SJSA1 (cell line): ENCODE results near the gene CDKL4. TPM values are rescaled to one million over a fixed set of nuclear protein-coding genes. Genes with fewer than 3 reads are reported as not detected.
A peak's percentile ranks its signal among the peaks of the same experiment; 100 is the strongest.
"Not testable (repeated sequence)": the region's sequence is repeated elsewhere in the genome, so short reads cannot be mapped to it uniquely, and the experiment has no call there.

Source experiments
- DNase-seq, 2 experiments: peaks; one replicate each; pipeline ENCODE4 v3.0.0-alpha.2; 2015 to 2020; ENCODE audit warnings: low spot score in 2 of 2, low read depth in 1 of 2
- H3K27ac ChIP-seq: fragments of 250-450 bp; sonication (Bioruptor Pico); 2 replicates; pipeline ENCODE4 v1.5.1; 2020; ENCODE audit warnings: mild to moderate bottlenecking, moderate library complexity
- H3K27me3 ChIP-seq: fragments of 250-450 bp; sonication (Bioruptor Pico); replicated peaks from 2 replicates; pipeline ENCODE4 v1.5.1; 2020; ENCODE audit warnings: mild to moderate bottlenecking, moderate library complexity
- H3K36me3 ChIP-seq: fragments of 250-450 bp; sonication (Bioruptor Pico); 2 replicates; pipeline ENCODE4 v1.5.1; 2020; ENCODE audit warnings: mild to moderate bottlenecking
- H3K4me1 ChIP-seq: fragments of 250-450 bp; sonication (Bioruptor Pico); replicated peaks from 2 replicates; pipeline ENCODE4 v1.6.1; 2021; ENCODE audit warnings: mild to moderate bottlenecking
- H3K4me3 ChIP-seq: fragments of 250-450 bp; sonication (Bioruptor Pico); 2 replicates; pipeline ENCODE4 v1.5.1; 2020; ENCODE audit warnings: mild to moderate bottlenecking
- H3K9me3 ChIP-seq: fragments of 250-450 bp; sonication (Bioruptor Pico); replicated peaks from 2 replicates; pipeline ENCODE4 v1.5.1; 2020; ENCODE audit warnings: mild to moderate bottlenecking
- total RNA-seq: library from RNA; depleted of rRNA; stranded (reverse); fragments of >200 nt; shearing (Covaris generic); gene quantifications from 2 replicates; pipeline ENCODE4 v1.2.3, GENCODE V29; 2014

The CDKL4 gene
- total RNA-seq, 1 experiment from 2014 or later, result 0.34 TPM

DNA sequence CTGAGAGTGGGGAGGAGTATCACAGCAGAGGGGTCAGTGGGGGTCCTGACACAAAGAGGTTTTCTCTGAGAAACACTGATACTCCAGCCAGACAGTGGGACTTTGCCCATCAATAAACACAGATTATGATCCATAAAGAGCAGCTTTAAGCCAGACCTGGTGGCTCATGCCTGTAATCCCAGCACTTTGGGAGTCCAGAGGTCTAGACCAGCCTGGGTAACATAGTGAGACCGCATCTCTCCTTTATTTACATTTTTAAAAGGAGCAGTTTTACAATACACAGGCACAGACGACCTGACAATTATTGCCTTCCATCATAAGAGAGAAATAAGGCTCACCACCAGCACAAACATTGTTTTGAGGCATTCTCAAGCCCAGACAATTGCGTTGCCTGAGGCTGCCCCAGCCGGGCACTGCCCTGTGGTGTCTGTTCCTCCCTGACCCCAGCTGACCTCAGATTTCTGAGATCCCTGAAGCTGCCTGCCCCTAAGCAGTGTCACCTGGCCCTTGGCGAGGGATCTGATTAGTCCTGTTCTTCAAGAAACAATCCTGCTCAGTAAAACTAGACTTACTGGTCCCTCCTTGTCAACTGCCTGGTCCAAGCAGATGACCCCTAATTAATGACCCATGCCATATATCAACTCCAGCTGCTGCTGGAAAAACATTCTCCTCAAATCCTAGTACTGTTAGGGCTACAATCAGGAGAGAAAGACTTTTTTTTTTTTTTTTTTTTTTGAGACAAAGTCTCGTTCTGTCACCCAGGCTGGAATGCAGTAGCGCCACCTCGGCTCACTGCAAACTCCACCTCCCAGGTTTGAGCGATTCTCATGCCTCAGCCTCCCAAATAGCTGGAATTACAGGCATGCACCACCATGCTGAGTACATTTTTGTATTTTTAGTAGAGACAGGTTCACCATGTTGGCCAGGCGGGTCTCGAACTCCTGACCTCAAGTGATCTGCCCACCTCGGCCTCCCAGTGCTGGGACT, 63.5 kb downstream of the CDKL4 start:
- no peaks in the 10 kb centered on the region for H3K36me3 ChIP-seq
- no peak for DNase-seq
- H3K4me1 ChIP-seq, result no peaks in the 10 kb centered on the region
- H3K27me3 ChIP-seq, result no peaks in the 10 kb centered on the region
- H3K9me3 ChIP-seq, result no peaks in the 10 kb centered on the region
- H3K4me3 ChIP-seq, result no peak overlapping the region
- H3K27ac ChIP-seq, result no peak overlapping the region

DNA sequence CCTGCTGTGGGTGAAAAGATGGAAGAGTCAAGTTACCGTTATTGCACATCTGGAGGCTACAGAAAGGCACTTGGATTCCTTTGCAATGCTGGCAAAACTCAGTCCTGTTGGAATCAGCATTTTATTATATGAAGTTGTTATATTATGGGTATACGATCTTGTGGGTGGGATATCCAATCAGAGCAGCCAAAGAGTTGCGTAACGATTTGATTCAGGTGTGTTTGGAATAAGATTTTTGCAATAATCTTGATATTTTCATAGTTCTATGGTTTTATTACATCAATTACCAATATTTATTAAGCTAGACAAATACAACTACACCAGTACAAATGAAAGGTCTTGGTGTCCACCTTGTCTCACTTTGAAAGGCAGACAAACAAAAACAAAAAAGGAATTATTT, 65.0 kb downstream of the CDKL4 start:
- Histone ChIP-seq H3K36me3 (no peaks in the 10 kb centered on the region), H3K4me1 (no peaks in the 10 kb centered on the region), H3K9me3 (no peaks in the 10 kb centered on the region), H3K27ac (no peak overlapping the region), H3K4me3 (no peak overlapping the region), H3K27me3 (no peaks in the 10 kb centered on the region)
- no peak for DNase-seq

DNA sequence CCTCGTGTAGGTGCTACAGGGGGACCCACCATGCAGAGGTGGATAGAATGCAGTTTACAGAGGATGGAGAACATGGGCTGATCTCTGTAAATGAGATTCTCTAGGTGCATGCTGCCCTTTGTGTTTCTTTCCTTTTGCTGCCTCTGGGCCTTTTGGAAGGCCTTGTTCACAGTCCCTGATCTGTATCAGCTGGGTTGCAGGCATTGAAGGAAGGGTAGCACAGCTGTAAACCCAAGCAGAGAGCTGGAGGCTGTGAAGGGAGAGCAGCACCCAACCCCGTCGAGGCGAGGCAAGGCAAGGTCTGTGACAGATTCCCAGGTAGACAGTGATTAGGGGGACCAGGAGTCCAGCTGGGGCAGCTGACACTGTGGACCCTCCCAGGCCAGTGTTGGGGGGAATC, 66.8 kb downstream of the CDKL4 start:
- Histone ChIP-seq H3K36me3 (no peaks in the 10 kb centered on the region), H3K9me3 (no peaks in the 10 kb centered on the region), H3K4me3 (no peak overlapping the region), H3K27me3 (no peaks in the 10 kb centered on the region), H3K27ac (no peak overlapping the region), H3K4me1 (no peaks in the 10 kb centered on the region)
- no peak for DNase-seq

DNA sequence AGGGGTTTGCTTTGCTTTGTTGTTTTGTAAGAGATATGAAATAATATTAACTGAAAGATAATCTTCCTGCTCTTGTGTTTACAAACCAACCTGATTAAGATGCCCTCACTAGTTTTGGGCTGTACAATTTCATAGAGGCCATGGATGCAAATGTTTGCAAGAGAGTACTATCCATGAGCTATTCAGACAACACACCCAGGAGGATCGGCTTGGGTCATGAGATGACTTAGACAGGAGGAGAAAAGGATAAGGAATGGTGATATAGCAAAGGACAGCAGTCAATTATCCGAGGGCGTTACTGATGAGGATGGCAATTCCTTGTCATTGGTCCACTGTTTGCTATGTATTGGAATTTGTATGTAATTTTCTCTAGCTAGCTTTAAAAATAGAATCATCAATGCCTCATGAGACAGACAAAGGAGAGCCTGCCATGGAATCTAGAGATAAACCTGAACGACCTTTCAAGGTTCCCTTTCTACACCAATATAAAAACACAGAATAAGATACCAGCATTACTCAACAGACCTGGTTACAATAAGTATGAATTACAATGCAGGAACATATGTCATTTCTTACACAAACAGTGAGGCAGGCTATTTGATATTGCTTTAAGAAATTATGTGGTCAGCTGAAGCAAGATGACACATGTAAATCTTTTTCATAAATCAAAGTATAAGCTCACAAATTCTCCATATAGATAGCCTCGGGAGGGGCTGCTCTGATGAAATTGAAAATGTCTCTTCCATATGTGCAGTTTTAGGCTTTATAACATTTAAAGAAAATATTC, 68.6 kb downstream of the CDKL4 start:
- no peaks in the 10 kb centered on the region for H3K27me3 ChIP-seq
- DNase-seq, result no peak

DNA sequence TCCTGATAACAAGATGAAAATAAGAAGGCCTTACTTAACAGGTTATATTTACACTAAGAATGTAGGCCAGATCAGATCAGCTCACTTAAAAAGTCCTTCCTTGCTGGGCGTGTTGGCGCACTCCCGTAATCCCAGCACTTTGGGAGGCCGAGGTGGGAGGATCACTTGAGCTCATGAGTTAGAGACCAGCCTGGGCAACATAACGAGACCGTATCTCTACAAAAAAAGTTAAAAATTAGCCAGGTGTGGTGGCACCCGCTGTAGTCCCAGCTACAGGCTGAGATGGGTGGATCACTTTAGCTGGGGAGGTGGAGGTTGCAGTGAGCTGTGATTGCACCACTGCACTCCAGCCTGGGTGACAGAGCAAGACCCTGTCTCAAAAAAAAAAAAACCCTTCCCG, 69.7 kb downstream of the CDKL4 start:
- DNase-seq, result no peak
- Histone ChIP-seq H3K27ac (no peak overlapping the region), H3K36me3 (no peaks in the 10 kb centered on the region), H3K4me1 (no peaks in the 10 kb centered on the region), H3K27me3 (no peaks in the 10 kb centered on the region), H3K4me3 (no peak overlapping the region), H3K9me3 (no peaks in the 10 kb centered on the region)

More for the DNA sequence above, 68.6 kb downstream of the CDKL4 start:
- no peaks in the 10 kb centered on the region for H3K9me3 ChIP-seq
- no peak overlapping the region for H3K4me3 ChIP-seq
- no peaks in the 10 kb centered on the region for H3K4me1 ChIP-seq
- H3K36me3 ChIP-seq, result no peaks in the 10 kb centered on the region
- H3K27ac ChIP-seq, result no peak overlapping the region

DNA sequence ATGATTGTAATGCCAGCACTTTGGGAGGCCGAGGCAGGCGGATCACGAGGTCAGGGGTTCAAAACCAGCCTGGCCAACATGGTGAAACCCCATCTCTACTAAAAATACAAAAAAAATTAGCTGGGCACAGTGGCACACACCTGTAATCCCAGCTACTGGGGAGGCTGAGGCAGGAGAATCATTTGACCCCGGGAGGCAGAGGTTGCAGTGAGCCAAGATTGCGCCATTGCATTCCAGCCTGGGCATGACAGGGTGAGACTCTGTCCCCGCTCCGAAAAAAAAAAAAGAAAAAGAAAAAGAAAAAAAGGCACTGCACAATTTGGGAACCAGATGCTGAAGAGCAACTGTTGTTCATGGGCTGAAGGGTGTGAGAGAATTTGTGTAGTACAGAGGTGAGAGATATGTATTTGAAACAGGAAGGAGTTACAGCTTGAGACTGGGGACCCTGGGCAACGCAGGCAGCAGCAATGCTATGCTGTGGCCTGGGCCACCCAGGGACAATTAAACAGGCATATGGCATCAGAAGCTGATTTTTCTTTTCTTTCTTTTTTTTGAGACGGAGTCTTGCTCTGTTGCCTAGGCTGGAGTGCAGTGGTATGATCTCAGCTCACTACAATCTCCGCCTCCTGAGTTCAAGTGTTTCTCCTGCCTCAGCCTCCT, 71.6 kb downstream of the CDKL4 start:
- not testable (repeated sequence) for DNase-seq, H3K27ac ChIP-seq, H3K27me3 ChIP-seq

DNA sequence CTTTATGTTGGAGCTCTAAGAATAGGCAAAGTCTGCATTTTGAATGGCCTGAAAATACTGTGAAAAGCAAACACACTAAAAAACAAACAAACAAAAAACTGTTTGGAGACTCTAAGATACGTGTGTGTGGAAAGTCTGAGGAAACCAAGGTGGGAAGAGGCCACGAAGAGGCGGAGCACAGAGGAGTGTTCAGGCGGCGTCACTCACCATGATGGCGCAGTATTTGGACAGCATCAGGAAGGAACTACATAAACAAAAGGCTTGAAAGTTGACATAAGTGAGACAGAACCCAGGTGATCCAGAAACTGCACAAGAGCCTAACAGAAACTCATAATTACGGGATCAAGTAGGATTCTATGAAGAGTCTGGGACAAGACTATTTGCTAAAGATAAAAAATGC, 72.1 kb downstream of the CDKL4 start:
- H3K4me1 ChIP-seq, result no peaks in the 10 kb centered on the region
- no peaks in the 10 kb centered on the region for H3K27me3 ChIP-seq
- DNase-seq, result no peak
- H3K36me3 ChIP-seq, result no peaks in the 10 kb centered on the region
- H3K4me3 ChIP-seq, result no peak overlapping the region
- no peak overlapping the region for H3K27ac ChIP-seq
- no peaks in the 10 kb centered on the region for H3K9me3 ChIP-seq

More for the DNA sequence above, 71.6 kb downstream of the CDKL4 start:
- H3K4me1 ChIP-seq, H3K4me3 ChIP-seq, H3K9me3 ChIP-seq, H3K36me3 ChIP-seq: not testable (repeated sequence)

DNA sequence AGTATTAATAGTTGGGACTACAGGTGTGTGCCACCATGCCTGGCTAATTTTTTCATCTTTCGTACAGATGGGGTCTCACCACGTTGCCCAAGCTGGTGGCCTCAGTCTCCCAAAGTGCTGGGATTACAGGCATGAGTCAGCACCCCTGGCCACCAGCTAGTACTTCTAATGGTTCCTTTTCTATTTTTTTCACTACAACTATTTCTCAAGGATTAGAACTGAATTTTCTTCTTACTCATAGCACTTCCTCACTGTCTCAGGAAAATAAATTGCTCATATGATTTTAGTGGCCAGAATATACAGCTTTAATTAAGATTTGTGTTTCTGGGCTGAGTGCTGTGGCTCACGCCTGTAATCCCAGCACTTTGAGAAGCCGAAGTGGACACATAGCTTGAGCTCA, 79.7 kb downstream of the CDKL4 start:
- no peaks in the 10 kb centered on the region for H3K4me1 ChIP-seq
- H3K4me3 ChIP-seq, result no peak overlapping the region
- H3K36me3 ChIP-seq, result no peaks in the 10 kb centered on the region
- no peaks in the 10 kb centered on the region for H3K27me3 ChIP-seq
- H3K27ac ChIP-seq, result no peak overlapping the region
- no peaks in the 10 kb centered on the region for H3K9me3 ChIP-seq
- DNase-seq, result no peak

DNA sequence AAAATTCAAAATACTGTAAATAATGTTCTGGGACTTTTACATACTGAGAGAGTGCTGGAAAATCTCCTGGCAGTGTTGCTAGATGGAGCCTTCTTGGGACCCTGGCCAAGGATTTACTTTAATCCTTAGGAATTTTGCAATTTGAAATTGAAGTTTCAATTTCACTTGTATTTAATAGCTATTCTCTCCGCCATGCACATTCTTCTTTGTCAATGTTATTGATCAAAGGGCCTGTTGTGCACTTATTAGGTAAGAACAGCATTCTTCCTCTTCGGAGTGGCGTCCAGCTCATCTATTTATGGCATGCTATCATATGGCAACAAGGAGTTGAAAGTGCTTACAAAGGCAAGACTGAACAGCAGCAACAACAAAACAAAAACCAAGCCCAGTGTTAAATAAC, 82.8 kb downstream of the CDKL4 start:
- H3K27ac ChIP-seq, result no peak overlapping the region
- H3K4me1 ChIP-seq, result no peaks in the 10 kb centered on the region
- H3K36me3 ChIP-seq, result no peaks in the 10 kb centered on the region
- H3K9me3 ChIP-seq, result no peaks in the 10 kb centered on the region
- no peaks in the 10 kb centered on the region for H3K27me3 ChIP-seq
- no peak overlapping the region for H3K4me3 ChIP-seq
- no peak for DNase-seq

DNA sequence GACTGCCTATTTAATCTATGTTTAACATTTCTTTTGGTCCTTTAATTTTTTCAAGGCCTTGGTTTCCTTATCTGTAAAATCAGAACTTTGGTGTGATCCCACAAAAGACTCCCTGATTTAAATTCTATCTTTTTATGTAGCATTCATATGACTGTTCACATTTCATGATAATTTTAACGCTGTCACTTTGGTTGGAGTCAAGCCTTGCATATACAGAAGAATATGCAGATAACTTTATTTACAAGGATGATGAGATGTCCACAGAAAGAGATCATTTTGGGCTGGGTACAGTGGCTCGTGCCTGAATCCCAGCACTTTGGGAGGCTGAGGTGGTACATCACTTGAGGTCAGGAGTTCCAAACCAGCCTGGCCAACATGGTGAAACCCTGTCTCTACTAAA, 84.5 kb downstream of the CDKL4 start:
- no peak overlapping the region for H3K4me3 ChIP-seq
- no peaks in the 10 kb centered on the region for H3K9me3 ChIP-seq
- no peak for DNase-seq
- H3K27me3 ChIP-seq, result no peaks in the 10 kb centered on the region
- H3K4me1 ChIP-seq, result no peaks in the 10 kb centered on the region
- no peak overlapping the region for H3K27ac ChIP-seq
- H3K36me3 ChIP-seq, result no peaks in the 10 kb centered on the region

DNA sequence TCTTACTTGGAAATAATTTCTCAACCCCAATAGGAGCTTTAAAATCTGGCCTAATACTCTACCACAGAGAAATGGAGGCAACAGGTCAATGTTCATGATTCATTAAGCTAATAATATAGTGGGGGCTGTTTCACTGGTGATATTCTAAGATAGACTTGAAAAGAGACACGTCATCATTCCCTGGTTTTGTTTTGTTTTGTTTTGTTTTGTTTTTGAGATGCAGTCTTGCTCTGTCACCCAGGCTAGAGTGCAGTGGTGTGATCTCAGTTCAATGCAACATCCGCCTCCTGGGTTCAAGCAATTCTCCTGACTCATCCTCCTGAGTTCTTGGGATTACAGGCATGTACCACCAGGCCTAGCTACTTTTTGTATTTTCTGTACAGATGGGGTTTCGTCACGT, 85.4 kb downstream of the CDKL4 start:
- DNase-seq, result peak in 1 of 2 experiments; percentile 2

DNA sequence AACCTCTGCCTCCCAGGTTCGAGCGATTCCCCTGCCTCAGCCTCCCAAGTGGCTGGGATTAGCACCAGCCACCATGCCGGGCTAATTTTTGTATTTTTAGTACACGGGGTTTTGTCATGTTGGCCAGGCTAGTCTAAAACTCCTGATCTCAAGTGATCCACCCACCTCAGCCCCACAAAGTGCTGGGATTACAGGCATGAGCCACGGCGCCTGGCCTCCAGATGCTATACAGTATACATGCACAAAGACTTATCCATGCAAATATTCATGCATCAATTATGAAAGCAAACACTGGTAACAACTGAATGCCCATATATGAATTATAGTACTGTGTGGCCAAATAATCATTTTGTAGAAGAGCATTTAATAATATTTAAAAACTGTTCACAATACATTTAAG, 86.9 kb downstream of the CDKL4 start:
- Histone ChIP-seq H3K9me3 (no peaks in the 10 kb centered on the region), H3K4me1 (no peaks in the 10 kb centered on the region), H3K27me3 (no peaks in the 10 kb centered on the region), H3K27ac (no peak overlapping the region), H3K36me3 (no peaks in the 10 kb centered on the region), H3K4me3 (no peak overlapping the region)
- DNase-seq, result no peak

More for the DNA sequence above, 85.4 kb downstream of the CDKL4 start:
- Histone ChIP-seq H3K36me3 (no peaks in the 10 kb centered on the region), H3K4me1 (no peaks in the 10 kb centered on the region), H3K4me3 (no peak overlapping the region), H3K9me3 (no peaks in the 10 kb centered on the region), H3K27me3 (no peaks in the 10 kb centered on the region), H3K27ac (no peak overlapping the region)

DNA sequence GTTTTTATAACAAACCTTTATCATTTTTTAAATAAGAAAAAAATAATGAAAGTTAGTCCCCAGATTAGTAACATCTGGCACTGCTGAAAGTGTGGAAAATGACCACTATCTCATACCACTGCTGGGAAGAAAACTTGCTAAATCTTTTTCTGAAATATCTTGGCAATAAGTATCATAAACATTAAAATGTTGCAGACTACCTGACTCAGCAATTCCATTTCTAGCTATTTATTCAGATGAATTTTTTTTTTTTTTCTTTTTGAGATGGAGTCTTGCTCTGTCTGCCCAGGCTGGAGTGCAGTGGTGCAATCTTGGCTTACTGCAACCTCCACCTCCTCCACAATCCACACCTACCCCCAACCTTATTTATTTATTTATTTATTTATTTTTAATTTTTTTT, 87.7 kb downstream of the CDKL4 start:
- no peaks in the 10 kb centered on the region for H3K9me3 ChIP-seq
- H3K27me3 ChIP-seq, result no peaks in the 10 kb centered on the region
- no peaks in the 10 kb centered on the region for H3K4me1 ChIP-seq
- H3K36me3 ChIP-seq, result no peaks in the 10 kb centered on the region
- H3K27ac ChIP-seq, result no peak overlapping the region
- no peak for DNase-seq
- H3K4me3 ChIP-seq, result no peak overlapping the region

DNA sequence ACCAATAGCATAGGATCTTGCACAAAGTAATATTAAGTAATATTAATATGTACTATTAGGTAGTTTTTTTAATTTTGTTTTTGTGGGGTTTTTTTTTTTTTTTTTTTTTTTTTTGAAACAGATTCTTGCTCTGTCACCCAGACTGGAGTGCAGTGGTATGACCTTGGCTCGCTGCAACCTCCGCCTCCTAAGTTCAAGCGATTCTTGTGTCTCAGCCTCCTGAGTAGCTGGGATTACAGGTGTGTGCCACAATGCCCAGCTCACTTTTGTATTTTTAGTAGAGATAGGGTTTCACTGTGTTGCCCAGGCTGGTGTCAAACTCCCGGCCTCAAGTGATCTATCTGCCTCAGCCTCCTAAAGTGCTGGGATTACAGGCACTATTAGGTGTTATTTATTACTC, 88.2 kb downstream of the CDKL4 start:
- not testable (repeated sequence) for H3K27ac ChIP-seq, H3K27me3 ChIP-seq, H3K4me3 ChIP-seq, DNase-seq, H3K36me3 ChIP-seq, H3K9me3 ChIP-seq, H3K4me1 ChIP-seq
